Stimulated activated CD4-positive, alpha-beta T cell treated with anti-CD3 and anti-CD28 coated beads, TNF-alpha, amount 100 ng/mL, for 4 hours (primary cell): ENCODE results near the gene BTBD19.
A peak's percentile ranks its signal among the peaks of the same experiment; 100 is the strongest.
"Not testable (repeated sequence)": the region's sequence is repeated elsewhere in the genome, so short reads cannot be mapped to it uniquely, and the experiment has no call there.

ENCODE experiments used
- DNase-seq, 3 experiments: peaks; one replicate each; pipeline ENCODE4 v3.0.0-alpha.2; 2020; ENCODE audit warnings: low read depth in 3 of 3

Gene BTBD19

GRCh38 chr1:44787506-44787905 lies 20.8 kb upstream of the BTBD19 start:
- no peak for DNase-seq

GRCh38 chr1:44788120-44788860 lies 20.0 kb upstream of the BTBD19 start, which contains the start of gene BEST4:
TSS of gene BEST4 (minus strand) at chr1:44788170. CDS start at chr1:44787705, 465 bp downstream.
- no peak for DNase-seq

GRCh38 chr1:44790968-44791801 lies 17.1 kb upstream of the BTBD19 start:
- DNase-seq, result no peak

GRCh38 chr1:44792736-44793502 lies 15.4 kb upstream of the BTBD19 start:
- no peak for DNase-seq

GRCh38 chr1:44797886-44798285 lies 10.4 kb upstream of the BTBD19 start:
- DNase-seq, result not testable (repeated sequence)

- no peak for DNase-seq
Observed at GRCh38 chr1:44798481-44799365, 9.6 kb upstream of the BTBD19 start.

- peak; percentile 93 to 99 (median 98) for DNase-seq
Observed at GRCh38 chr1:44799770-44800584, 8.3 kb upstream of the BTBD19 start, which contains the start of gene PLK3. TSS of gene PLK3 (plus strand) at chr1:44800377. CDS start at chr1:44800464, 87 bp downstream.

GRCh38 chr1:44801491-44802305 lies 6.6 kb upstream of the BTBD19 start:
- peak in 1 of 3 experiments; percentile 39 for DNase-seq

GRCh38 chr1:44802306-44803061 lies 5.8 kb upstream of the BTBD19 start:
- no peak for DNase-seq

GRCh38 chr1:44803062-44803311 lies 5.3 kb upstream of the BTBD19 start:
- DNase-seq, result no peak

- DNase-seq, result no peak
Observed at GRCh38 chr1:44803312-44804095, 4.8 kb upstream of the BTBD19 start.

- no peak for DNase-seq
Observed at GRCh38 chr1:44805311-44806024, 2.9 kb upstream of the BTBD19 start.

- no peak for DNase-seq
Observed at GRCh38 chr1:44806025-44806703, 2.2 kb upstream of the BTBD19 start.

- no peak for DNase-seq
Observed at GRCh38 chr1:44806704-44807363, 1.5 kb upstream of the BTBD19 start, which contains the start of gene DYNLT4. TSS of gene DYNLT4 (minus strand) at chr1:44807351. CDS start at chr1:44806668, 683 bp downstream.

GRCh38 chr1:44807364-44808062 lies 810 bp upstream of the BTBD19 start:
- peak; percentile 68 to 81 (median 71) for DNase-seq
